Measurements from ENCODE around the gene MRPS18C. TPM values are rescaled to one million over a fixed set of nuclear protein-coding genes. Genes with fewer than 3 reads are reported as not detected.

MRPS18C gene
- total and polyA plus RNA-seq, 2 of the 4 experiments (the other 2 are of a cell fraction), result 8.6 to 12.2 TPM

- TF ChIP-seq SMC3 (IDR thresholded peaks at IDR 0.05; ENCODE audit: low read depth, low read length), result no peak
- peak; percentile 83; the same call in 1 of the 2 replicates for TF ChIP-seq MAZ (IDR thresholded peaks at IDR 0.05; ENCODE audit: borderline replicate concordance, low read depth, low read length)
- TF ChIP-seq MXI1 (IDR thresholded peaks at IDR 0.05; ENCODE audit: borderline replicate concordance, low read depth, low read length), result peak; percentile 55; the same call in 1 of the 2 replicates
- TF ChIP-seq CEBPB (IDR thresholded peaks at IDR 0.05; ENCODE audit: low read depth, low read length), result no peak
- TF ChIP-seq RAD21 (IDR thresholded peaks at IDR 0.05; ENCODE audit: low read length), result no peak
- TF ChIP-seq RFX5 (IDR thresholded peaks at IDR 0.05; ENCODE audit: low read depth, low read length), result 0 out of 2 replicates have a peak, but pooled peaks have one; percentile 18
Measured at GRCh38 chr4:83455281-83456183, at the start of gene MRPS18C, which contains the start of gene HELQ (continued).

All from IMR-90 (cell line).